ENCODE results near the gene ADAMTS6.

Gene ADAMTS6

DNA sequence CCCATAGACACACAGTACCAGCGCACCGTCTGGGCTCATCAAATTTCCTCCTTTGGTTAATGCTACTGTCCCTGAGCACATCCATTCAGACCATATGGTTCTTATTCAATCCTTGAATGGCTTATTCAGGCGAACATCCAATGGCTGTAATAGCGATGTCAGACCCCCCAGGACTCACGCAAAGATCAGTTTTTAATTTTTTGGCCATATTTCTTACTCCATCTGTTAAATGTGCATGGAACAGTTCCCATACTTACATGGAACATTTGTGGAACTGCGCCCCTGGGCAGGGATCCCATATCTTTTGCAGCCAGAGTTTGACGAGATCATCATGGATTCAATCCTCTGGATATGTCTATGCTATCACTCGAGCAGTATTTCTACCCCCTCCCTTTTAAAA is 213.2 kb downstream of the ADAMTS6 start:
- no peak for DNase-seq

DNA sequence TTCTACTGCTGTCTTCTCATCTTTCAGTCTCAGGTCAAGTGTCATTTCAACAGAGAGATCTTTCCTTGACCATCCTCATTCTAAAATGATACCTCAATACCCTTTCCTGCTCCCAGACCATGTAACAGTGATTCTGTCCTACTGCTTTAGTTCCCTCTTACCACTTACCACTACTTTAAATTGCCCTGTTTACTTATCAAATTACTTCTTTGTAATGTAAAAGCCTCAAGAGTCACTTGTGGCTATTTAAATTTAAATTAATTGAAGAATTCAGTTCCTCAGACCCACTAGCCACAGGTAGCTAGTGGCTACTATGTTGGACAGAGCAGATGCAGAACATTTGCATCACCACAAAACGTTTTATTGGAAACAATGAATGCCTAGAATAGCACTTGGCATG is 217.3 kb downstream of the ADAMTS6 start:
- no peak for DNase-seq

DNA sequence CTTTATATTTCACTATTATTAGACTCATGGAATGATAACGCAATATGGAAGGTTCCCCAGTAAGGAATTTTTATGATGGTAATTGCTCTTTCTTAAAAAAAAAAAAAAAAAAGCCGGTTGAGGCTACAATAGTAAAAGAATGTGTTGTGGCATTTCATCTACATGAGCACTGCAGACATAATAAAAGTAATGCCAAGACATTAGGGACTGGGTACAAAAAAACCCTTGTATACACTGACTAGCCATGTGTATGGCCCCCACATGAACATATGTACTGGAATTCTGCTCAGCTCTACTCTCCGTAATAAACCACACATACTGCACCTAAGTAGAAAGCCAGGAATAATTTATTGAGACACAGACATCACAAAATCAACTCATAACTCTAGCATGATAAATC is 218.4 kb downstream of the ADAMTS6 start:
- no peak for DNase-seq

DNA sequence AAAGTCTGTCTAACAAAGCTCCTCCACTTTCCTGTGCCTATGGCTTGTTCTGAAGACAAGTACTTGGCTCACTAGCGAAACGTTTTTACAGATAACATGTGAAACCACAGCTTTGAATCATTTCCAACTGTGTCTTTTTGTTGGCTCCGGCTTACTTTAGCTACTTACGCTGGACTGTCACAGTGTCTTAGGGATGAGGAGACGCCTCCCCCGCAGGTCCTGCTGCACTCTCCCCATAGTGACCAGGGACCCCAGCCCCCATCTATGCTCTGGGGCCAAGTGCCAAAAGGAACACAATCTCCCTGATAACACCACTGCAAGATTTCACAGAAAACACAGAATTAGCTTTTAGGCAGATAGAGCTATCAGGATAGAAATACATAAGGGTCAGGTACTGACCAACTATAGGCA is 219.1 kb downstream of the ADAMTS6 start:
- no peak for DNase-seq

DNA sequence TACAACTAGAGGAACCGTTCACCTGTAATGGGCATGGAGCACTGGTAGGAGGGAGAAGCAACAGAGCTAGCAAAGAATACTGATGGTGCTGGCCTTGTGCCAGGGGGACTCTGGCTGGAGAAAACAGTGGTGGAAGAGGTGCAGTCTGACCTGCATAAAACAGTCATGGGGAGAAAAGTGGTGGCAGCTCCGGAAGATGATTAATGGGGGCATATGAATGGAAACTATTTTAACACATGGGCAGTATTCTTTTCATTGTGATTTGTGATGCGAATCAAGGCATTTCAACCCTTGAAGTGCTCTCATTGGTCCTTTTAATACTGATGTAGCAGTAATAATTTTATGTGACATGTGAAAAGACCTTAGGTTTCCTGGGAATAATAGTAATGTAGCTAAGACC is 219.6 kb downstream of the ADAMTS6 start:
- DNase-seq = no peak

DNA sequence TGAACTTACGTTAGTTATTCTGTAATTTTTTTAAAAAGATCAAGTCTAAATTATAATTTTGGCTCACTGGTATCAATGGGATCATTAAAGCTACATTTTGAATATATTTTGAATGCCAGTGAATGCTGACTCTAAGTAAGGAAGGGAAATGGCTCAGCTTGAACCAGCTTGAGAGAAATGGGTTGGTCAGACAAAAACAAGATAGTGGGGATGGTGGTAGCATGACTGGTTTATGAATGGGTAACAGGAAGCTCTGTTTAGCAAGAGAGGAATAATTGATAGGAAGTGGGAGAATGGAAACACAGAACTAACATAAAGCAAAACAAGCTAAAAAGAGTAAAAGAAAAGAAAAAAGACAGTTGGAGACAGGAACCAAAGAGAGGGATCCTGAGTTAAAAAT is 220.2 kb downstream of the ADAMTS6 start:
- DNase-seq = no peak

DNA sequence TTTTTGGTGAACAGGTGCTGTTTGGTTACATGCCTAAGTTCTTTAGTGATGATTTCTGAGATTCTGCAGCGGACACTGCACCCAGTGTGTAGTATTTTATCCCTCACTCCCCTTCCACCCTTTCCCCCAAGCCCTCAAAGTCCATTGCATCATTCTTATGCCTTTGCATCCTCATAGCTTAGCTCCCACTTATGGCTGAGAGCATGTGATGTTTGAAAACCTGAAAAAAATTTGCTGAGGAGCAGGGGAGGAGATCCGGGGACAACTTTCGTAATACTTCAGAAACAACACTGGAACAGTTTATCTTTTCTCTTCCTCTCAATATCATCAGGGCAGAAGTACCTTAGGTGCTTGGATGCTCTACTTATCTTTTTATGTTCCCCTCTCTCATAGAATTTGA is 226.4 kb downstream of the ADAMTS6 start:
- DNase-seq = no peak

DNA sequence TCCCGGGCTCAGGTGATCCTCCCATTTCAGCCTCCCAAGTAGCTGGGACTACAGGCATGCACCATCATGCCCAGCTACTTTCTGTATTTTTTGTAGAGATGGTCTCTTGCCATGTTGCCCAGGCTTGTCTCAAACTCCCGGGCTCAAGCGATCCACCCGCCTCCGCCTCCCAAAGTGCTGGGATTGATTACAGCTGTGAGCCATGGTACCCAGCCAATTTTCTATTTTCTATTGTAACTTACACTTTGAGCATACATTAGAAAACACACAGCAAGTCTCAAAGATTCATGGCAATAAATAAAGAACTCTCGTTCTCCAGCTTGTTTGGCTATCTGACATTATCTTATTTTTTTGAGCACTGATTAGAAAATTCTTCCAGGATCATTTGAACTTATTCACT is 228.7 kb downstream of the ADAMTS6 start:
- DNase-seq = no peak

DNA sequence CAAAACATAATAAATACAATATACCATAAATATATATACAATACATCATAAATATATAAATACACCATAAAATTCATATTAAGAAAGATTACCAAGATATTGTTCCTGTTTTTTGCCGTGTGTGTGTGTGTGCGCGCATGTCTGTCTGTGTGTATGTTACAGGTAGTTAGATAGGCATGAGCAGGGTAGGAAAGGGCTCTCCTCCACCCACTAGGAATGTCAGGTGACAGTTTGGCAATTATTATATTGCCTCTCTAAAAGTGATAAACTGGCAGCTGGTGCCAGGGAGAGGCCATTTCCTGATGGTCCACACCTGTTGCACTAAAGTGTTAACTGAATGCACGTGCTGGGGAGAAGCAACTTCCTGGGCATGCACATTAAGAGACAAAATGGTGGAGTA is 232.8 kb downstream of the ADAMTS6 start:
- no peak for DNase-seq

DNA sequence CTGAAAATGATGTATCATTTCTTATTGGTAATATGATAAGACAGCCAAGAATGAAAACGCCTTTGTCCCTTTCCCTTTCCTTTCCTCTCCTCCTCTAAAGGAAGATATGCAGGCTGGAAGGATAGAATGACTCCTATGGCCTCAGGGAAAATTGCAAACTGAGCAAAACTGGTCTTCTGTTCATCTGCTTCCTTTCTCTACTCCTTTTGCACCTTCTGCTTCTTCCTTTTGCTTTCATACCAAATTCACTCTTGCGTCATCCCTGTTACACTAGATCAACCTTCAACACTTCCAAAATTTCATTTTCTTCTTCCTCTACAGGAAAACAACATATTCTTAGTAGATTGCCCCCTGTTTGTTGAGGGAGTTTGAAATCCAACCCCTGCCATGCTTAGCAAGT is 234.1 kb downstream of the ADAMTS6 start:
- DNase-seq = no peak

DNA sequence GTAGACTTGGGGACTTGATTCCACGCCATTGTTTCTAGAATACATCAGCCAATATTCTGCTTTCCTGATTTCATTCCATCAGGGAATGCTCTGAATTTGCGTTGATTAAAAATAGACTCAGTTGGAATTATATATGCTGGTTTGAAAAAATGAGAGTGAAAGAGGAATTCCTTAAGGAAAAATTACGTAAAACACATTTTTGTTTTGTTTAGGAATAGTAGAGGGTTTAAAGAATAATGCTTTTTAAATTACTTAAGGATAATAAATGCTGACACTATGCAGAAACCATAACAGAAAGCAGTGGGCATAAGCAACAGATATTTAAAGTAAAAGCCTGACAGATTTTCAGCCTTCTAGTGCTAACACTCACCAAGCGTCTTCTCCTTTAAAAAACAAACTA is 235.0 kb downstream of the ADAMTS6 start:
- no peak for DNase-seq

DNA sequence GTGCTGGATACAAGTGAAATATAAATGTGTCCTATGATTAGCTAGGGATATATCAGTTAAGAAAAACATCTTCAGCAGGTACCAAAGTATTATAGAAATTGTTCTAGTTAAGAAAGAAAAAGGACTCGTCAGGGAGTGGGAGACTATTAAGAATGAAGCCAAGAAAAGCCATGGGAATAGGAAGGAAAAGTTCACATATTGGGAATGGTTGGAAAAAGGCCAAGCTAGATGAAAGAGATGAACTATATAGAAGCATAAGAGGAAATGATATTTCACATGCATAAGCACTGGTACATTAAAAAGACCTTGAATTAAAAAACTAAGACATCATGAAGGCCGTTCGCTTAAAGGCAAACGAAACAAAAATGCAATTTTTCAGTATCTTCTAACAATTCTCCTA is 237.7 kb downstream of the ADAMTS6 start:
- DNase-seq = no peak

DNA sequence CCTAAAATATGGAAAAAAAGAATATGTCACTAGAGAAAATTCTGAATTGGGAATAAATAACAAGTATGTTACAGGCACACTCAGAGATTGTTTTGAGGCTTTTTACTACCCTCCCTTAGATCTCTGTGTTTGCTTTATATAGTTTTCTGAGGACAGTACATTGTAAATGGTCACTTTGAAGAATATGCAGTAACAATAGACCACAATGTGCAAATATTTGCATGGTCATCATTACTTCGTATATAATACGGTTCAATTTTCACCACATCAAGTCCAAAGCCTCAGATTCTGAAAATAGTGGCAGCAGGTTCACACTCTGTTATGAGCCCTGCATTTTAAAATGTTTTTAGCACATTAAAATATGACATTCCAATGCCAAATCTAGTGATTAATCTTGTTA is 238.6 kb downstream of the ADAMTS6 start:
- no peak for DNase-seq

DNA sequence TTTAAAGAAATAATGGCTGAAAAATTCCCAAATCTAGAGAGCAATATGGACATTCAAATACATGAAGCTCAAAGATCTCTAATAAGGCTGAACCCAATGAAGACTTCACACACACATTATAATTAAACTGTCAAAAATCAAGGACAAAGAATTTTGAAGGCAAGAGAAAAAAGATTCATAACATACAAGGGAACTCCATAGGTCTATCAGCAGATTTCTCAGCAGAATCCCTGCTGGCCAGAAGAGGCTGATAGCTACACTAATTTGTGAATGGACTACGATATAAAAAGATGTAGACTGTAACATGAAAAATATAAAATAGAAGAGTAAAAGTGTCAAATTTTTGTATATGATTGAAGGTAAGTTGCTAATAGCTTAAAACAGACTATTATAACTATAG is 251.9 kb downstream of the ADAMTS6 start:
- no peak for DNase-seq

DNA sequence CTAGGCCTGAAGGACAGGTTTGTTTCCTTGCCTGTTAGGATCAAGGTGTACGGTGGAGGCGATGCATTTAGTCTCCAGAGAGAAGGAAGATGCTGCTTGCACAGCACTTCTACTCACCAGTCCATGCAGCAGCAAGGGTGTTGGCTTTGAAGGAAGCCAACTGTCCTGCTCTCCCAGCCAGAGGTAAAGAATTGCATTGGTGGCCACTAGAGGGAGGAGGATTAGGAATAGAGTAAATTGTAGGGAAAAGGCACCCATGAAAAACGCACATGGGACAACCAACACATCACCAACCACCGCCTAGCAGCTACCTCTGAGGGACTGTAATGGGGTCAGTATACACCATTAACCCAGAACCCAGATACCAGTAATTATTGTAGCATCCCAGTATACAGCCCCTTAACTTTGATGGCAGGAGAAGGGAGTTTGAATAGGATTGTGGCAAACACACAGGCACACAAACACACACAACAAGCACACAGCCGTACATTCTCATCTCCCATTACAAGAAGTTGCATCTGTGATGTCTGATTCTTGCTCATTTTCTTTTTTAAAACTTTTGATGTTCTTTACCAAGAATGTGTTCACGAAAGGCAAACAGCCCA is 267.7 kb downstream of the ADAMTS6 start:
- DNase-seq = no peak

DNA sequence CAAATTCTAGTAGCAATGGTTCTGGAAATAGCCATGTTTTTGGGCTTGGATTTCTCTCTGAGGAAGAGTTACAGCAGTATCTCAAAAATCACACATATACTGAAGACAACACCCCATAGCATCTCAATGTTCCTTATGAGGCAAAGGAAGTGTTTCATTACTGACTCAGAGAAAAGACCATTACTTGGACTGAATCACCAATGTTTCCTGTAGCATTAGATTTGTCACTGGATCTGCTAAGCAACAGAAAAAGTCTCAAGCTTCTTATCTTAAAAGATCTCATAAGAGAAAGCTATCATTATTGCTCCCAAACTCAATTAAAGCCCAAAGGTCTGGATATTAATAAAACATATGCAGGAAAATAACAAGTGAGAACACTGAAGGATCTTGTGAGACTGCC is 272.4 kb downstream of the ADAMTS6 start:
- DNase-seq = no peak

DNA sequence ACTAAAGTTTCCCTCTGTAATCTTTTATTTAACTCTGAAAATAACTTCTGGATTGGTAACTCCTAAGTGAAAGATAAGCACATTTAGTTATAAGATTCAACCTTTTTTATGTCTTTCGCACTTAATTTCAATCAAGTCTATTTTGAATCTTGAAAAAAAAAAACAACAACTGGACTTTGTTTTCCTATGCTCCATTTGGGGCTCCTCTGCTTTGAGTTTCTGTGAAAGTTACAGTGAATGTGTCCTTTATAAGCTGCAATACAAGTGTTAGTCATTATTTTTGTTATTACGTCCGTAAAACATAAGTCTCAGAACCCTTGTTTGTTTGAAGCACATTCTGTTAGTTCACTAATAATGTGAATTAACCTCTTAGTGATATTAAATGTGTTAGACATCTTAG is 276.8 kb downstream of the ADAMTS6 start:
- DNase-seq = no peak

DNA sequence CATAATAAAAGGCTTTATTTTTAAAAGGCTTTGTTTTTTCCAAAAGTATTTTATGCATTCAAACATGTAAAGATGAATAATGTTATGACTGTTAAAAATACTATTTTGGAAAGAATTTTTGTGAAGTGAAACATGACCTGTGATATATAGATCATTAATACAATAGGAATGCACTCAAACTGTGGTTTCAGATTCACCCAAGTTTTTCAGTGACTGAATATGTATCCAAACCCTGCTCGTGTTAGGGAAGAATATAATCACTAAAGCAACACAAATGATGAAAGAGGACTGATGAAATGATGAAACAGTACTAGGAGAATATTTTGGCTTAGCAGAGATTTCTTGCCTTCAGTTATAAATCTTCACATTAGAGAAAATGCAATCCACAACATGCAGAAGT is 278.0 kb downstream of the ADAMTS6 start:
- no peak for DNase-seq

DNA sequence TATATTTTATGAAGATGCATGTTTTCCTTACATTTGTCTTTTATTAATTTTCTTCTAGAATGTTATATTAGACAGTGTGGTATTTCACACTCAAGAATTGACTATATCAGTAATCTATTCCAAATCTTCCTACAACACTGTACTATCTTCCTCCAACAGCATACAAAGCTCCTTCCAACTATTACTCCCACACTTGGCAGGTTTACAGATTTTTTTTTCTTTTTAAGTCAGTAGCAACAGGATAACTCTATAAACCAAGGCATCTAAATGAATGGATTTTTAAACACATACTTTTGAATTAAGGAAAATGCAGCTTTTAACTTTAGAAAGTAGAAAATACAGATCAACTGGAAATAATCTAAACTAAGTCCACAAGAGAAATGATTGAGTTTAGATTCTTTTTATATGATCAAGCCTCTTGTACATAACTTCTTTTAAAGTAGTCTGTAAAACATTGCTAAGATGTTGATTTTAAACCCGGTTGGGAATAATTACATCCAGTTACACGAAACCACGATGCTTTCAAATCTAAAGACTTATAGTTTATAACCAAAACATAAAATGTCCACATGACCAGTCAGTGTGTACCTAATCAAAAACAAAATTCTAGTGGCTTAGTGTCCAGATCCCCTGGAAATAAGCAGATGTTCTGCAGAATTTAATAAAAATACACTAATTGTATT is 281.6 kb downstream of the ADAMTS6 start:
- DNase-seq = no peak

DNA sequence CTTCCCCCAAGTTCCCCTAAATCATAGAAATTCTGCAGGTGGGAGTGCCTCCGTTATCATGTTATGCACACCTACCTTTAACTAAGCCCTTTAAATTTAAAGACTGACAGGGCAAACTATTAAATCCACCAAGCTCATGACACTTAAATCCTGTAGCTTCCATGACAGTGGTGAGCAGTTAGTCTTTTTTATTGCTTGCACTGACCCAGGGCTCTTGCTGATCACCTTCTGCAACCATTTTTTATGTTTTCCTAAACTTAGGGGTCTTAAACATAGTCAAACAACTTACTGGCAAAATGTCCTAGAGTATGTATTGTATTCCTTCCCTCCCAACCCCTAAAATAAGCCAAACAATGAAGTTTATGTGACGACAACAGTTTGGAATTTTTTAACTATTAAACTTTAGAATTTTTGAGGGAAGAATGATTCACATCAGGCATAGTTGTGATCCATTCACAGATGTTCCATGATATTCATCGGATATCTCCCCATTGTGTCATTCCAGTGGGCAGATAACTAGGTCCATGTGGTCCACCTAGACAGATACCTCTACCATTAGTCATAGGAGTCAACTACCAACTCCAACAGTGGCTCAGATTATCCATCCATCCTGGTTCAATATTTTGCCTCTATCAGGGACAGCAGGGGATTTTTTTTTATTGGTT is 283.1 kb downstream of the ADAMTS6 start:
- no peak for DNase-seq

DNA sequence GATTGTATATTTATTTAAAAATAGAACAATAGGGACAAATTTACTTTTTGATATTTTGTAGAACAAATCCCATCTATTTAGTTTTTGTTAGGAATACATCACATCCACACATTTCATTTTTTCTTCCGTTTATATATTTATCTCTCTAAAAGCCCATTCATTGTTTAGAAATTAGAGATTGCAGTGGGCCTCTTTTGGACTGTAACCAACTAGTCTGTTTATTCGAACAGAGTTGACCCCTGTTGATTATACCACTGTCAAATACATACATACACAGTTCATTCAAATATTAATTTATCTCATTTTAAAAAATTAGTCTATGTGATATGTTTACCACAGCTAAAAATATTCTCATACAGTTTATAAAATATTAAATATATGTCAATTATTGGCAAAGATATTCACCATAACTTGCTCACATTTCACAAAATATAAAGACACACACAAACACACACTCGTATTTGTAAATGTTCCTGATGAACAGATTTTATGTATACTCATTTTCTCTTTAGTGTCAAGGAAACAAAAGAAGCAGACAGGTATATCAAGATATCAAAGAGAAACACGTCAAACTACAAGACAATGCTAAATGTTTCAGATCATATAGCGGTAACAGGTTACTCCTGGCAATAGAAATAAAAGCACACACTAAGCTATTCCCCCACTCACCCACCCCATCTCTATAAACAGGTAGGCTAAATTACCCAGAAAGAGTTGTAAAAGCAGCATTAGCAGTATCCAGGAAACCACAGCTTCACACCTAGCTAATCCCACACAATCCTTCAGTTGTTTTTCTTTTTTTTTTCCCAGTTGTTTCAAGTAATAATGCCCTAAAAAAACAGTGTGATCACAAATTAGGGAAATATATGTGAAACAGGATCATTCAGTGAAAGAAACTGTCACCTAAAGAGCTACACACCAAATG is 283.9 kb downstream of the ADAMTS6 start:
- no peak for DNase-seq

DNA sequence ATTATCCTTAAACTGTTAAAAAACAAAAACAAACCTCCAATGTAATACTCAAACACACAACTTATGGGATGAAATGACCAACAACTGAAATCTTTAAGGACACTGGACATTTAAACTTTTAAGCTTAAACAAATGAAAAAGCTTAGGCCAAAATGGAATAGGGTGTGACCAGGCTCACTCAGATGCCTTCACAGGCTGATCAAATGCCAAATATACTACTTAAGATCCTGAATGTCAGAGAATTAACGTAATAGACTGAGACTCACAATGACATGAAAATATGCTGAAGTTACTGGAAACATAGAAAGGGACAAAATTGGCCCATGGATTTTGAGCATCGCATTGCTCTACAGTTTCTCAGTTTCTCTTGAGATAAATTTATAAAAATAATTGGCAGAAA is 286.8 kb downstream of the ADAMTS6 start:
- no peak for DNase-seq

DNA sequence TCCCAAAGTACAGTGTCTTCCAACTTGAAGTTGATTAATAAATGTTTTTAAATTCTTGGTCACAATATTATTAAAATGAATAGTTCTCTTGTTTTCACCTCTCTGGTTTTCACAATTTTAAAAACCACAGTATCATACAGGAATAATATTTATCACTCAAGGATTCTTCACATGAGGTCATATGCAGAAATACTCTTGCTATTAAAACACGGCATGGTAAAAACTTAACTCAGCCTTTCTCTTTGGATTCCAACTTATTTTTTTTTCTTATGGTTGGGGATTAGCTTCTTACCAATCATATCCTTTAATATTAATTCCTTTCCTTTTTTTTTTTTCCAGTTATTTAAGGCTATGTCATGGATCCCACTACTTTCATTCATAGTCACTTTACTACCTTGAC is 289.4 kb downstream of the ADAMTS6 start:
- no peak for DNase-seq
